RCC 7860 (cell line): ENCODE data around the gene CACNA2D3.
A peak's percentile ranks its signal among the peaks of the same experiment; 100 is the strongest.

ENCODE experiments used
- DNase-seq: peaks from one replicate; pipeline ENCODE4 v3.0.0-alpha.2; 2015; ENCODE audit warnings: low spot score
- FAIRE-seq: peaks from 2 replicates; lab custom pipeline; 2012; peaks lifted over from hg19 to GRCh38; lab: Jason Lieb, UNC

Gene CACNA2D3

DNA sequence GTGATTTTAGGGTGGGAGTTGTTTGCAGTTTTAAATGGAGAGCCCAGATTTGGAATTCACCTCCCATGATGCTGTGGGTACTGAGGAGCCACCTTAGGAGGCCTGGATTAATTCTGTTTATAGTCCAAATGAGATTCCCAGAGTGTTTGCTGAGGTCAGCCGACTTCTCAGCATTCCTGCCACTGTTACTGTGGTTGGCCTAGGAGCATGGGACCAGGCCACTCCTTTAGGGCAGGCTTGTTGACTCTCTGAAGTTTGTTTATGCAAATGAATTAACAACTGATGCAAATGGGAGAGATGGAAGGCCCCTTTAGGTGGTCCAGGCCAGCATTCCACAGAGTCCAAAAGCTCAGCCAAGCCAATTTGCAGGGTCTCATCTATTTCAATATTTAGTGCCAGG, 46.1 kb downstream of the CACNA2D3 start:
- DNase-seq, result no peak
- FAIRE-seq, result no peak

DNA sequence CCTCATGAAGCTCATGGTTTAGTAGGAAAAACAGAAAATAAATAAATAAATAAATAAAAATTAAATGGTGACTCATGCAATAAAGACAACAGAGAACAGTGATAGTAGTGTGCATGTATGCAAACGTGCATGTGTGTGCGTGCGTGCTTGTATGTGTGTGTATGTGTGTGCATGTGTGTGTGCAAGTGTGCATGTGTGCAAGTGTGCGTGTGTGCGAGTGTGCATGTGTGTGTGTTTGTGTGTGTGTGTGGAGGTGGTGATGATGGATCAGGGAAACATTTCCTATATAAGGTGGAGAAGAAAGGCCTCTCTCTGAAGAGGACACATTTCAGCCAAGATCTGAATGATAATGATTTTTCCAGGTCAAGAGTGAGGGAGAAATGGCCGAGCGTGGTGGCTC, 47.2 kb downstream of the CACNA2D3 start:
- DNase-seq (no peak), FAIRE-seq (no peak)

DNA sequence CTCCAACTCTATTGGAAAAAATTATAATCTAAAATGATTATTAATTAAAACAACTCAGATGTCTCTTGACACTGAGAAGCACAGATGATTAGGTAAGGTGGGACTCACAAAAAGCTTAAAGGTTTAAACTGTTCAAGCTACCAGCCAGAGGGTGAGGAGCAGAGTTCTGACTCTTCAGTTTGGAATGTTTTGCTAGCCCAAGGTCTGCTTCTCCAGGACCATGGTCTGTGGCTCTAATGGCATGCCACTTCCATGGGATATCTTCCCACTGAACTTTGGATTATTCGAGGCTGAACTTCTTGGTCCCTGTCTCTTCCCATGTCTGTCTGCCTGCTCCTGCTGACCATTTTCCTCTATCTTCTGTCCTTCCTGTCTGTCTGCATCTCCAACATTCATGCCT, 49.2 kb downstream of the CACNA2D3 start:
- no peak for FAIRE-seq
- no peak for DNase-seq

DNA sequence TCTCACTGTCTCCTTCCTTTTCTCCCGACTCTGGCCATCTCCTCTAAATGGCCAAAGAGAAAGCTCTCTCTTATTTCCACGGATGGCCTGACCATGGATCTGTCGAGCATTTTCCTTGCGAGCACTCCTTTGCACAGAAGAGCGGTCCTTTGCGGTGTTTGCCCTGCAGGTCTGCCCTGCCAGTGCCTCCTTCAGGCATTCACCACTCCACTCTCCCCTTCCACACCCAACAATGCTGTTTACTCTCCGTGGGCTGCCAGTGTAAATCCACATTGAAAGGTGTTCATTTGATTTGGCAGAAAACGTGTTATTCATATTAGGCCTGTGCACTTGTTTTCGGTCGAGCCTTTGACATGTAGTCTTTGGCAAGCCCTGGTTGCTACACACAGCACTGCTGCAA, 49.6 kb downstream of the CACNA2D3 start:
- DNase-seq, result no peak
- FAIRE-seq, result no peak

DNA sequence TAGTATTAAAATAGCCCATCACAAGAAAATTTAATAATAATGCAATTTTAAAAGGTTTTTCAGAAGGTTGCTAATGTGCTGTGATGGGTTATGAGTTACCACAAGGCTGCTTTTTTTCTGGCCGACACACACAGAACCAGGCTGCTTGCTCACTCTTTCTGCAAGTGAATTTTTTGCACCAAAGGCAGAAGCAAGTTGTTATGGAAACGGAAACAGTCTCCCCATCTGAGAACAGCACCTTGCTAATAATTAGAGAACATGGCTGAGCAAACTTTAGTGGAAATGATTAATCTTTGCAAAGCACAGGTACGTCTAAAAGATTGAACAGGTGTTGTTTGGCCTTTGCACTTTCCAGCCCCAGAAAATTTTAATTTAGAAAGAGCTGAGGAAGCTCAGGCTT, 51.0 kb downstream of the CACNA2D3 start:
- FAIRE-seq, result no peak

DNA sequence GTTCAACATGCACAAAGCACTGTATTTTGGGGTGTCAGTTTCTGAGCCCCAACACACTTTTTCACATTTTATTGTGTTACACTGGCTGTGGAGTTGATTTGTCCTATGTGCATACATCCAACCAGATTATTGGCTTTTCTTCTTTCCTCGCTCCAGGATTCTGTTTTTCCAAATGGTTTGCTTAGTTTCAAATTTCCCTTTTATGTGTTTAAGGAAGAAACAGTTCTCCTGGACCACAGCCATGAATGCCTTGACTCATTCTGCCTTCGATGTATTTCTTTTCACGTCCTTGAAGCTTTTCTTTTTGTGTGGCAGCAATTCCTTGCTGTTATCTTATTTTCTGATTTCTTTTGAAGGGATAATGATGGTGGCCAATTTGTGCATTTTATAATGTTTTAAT, 53.8 kb downstream of the CACNA2D3 start:
- no peak for DNase-seq
- FAIRE-seq, result no peak

More for the DNA sequence above, 51.0 kb downstream of the CACNA2D3 start:
- DNase-seq, result no peak

DNA sequence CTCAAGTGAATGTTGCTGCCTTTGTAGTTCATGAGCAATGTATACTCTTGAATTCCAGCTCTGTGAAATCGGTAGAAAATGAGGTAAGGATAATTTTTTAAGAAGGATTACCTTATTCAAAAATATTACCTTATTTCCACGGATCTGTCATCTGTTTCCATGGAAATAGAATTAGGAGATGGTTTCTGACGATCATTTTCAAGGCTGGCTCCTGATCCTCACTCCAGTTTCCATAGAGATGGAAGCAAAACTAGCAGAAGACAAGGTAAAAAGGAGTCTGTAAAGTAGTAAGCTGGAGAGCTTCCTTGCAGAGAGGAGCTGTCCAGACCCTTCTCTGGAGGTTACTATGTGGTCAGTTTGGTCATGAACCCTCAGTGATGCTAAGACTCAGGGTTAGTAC, 55.5 kb downstream of the CACNA2D3 start:
- FAIRE-seq (no peak), DNase-seq (no peak)

DNA sequence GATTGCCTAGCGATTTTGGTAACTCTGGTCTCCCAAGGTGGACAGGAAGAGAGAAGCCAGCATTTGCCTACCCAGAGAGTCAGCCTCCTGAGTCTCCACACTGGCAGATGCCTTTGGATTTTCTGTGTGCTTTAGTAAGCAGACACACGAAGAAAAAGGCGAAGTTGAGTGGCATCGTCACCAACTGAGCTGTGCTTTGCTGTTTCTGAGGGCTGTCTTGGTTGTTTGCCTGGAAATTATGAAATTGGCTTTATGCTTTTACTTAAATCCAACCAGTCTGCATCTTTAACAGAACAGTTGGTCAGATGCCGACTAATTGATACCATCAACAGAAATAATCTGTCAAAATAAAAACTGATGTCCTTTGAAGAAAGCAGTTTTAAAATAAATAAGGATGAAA, 56.0 kb downstream of the CACNA2D3 start:
- FAIRE-seq (no peak), DNase-seq (no peak)

DNA sequence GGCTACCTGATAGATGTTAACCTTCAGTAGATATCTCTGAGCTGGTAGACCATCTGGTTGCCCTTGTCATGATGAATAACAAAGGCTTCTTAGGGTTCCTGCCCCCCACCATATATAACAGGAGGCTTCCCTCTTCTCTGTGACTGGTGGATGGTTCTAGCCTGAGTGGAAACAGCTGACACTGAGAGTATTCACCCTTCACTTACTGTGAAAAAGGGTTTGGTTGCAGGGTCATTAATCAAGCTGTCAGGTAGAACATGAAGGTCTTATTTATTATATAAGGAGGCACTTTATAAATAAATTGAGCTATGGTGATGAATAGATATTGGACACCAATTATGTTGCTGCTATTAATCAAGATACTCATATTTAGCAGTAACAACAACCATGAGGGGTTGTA, 58.6 kb downstream of the CACNA2D3 start:
- DNase-seq, result no peak
- FAIRE-seq, result no peak

DNA sequence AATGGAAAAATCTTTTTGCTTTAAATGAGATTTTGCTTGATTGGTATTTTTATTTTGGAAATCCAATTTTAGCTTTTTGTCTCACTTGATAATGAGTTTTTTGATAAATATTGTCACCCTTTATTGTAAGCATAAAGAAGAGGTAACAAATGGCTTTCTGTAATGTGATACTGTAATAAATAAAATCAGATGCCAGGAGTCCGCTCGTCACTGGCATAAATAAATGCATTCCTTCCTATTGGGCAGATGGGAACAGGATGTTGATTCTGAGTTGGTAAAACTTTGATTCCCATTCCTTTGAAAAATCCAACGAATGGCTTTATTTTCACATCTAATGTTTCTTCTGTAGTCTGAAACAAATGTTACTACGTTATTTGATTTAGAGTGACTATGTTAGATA, 59.9 kb downstream of the CACNA2D3 start:
- no peak for FAIRE-seq
- no peak for DNase-seq

DNA sequence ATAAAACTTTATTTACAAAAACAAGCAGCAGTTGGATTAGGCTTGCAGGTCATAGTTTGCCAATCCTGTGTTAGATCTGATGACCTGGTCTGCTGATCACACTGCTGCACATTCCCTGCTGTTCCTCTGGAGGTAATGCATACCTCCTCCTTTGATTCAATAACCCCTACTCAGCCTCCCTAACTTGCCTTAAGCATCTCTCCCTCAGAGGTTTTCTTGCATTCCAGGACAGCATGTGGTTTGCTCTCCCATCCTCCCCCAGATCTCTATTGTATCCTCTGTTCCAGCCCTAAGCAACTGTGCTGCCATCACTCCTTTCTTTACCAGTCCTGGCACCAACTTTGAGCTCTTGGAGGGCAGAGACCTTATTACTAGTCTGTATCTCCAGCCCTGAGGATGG, 63.4 kb downstream of the CACNA2D3 start:
- no peak for FAIRE-seq
- DNase-seq, result no peak

DNA sequence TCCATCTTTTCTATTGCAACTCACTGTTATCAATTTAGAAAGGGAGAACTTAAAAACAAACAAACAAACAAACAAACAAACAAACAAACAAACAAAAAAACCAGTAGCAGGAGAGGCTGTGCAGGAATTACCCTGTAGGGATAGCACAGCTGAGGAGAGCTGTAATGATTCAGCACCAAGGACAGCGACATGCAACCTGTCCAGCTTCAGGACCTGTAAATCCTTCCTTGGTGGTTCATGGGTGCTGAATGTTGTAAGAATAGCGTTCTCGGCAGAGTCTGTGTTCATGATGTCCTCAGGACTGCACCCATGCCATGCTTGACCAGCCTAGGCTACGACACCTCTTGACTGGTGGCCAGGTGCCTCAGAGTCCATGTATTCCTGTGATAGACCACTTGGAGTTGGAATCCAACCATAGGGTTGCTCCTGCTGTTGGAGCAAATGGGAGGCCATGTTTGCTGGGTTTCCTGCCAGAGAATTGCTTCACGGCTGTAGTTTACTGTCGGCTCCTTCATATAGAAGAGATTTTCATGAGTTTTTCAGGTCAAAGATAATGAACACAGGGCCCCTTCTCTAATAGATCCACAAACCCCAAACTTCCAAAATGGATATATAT, 65.9 kb downstream of the CACNA2D3 start:
- DNase-seq (peak; percentile 30), FAIRE-seq (no peak)

DNA sequence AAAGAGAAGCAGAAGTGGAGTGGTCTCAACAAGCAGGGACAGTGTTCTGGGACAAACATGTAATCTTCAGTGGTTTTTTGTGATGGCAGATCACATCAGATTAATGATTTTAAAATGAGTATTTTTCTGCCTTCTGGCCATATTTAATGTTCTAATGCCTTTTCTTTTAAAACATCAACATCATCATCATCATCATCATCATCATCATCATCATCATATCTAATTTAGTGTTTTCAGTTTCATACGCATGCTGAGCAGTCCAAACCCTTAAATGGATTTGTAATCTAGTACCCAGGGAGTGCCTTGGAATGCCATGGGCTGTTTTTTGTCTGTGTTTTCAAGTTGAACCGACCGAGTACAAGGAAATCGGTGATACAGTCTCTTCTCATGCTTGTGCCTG, 68.9 kb downstream of the CACNA2D3 start:
- no peak for FAIRE-seq
- DNase-seq, result no peak

DNA sequence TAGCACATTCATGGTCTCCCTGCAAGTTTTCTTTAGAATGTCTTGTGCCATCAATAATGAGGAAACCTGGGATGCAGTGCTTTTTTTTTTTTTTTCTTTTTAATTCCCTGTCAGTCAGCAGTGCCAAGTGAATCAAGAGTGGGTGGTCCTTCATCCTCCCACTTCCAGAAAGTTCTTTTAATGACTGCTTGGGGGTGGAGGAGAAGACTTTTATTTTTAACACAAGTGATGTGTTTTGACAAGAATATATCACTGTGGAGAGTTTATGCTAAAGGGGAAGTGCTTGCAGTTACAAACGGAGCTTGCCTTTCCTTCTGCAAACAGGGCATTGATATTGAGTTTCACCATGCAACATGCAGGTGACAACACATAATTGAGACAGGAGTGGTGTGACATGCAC, 69.7 kb downstream of the CACNA2D3 start:
- DNase-seq (no peak), FAIRE-seq (no peak)

DNA sequence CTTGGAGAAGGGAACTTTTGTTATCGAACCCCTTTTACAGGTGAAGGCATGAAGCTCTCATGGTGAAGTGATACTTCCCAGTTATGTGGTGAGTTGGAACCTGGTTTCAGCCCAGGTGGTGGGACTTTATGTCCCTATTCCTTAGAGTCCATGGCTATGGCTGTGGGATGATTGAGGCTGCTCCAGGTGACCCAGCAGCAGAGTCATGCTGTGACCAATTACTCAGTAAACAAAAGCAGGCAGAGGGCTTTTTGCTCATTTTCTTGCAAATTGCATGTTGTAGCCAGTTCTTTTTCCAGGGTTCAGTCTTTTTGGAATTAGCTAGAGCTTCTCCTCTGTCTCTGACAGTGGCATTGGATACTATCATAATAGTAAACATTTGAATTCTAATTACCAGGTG, 70.7 kb downstream of the CACNA2D3 start:
- DNase-seq (no peak), FAIRE-seq (no peak)

DNA sequence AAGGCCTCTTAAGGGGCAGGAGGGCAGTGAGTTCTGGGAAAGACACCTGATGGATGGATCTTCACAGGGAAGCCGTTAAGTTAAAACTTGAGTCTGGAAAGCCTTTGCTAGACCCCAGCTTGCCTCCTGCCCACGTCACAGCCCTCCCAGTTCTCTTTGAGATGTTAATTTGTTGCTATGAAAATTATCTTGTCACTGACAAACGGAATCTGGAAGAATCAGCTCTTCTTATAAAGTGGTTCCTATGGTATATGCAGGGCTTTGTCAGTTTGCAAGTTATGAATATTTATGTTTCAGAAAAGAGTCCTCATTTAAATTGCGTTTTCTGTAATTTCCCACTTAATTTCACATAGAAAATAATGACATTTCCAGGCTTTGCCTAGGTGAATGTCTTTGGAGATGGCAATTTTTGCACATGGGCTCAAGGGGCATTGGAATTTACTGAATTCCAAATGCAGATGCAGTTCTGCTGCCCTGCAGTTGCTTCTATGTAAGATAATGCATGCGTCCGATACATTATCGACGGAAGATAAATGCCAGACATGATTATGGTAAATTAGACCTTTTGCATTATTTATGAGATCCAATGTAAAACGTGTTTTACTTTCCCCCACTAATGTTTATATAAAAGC, 74.1 kb downstream of the CACNA2D3 start:
- no peak for DNase-seq
- no peak for FAIRE-seq

DNA sequence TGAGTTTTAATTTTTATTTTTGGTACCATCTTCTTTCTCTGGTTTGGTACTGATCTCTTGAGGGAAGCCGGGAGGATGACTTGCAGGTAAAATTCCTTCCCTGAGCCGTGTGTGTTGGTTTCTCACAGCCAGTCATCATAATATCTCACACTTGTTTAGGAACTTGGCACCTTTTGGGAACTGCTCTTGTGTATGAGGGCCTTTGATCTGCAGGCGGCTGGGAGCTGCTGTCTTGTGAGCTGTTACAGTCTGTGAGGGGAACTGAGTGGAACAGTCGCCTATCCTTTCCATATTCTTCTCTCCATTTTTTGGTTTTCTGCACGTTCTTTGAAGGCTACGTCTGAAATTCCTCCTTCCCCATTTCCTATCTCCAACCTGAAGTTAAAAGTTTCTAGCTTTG, 75.2 kb downstream of the CACNA2D3 start:
- no peak for DNase-seq
- FAIRE-seq, result no peak

DNA sequence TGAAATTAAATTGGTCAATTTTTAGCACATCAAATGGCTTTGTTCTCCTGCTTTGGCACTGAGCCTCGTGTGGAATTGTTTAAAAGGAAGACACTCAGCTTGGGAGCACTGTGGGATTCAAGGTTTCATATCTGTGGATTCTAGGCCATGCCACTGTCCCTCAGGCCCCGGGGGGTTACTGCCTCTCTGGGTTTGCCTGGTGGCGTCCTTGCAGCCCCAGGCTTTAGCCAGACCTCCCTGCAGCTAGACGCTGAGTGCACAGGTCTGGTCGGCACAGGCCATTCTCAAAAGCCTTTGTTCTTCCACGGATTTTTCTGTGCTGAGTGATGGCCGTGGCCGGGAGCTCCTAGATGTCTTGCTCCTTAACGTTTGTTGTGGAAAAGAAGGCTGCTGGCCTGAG, 76.2 kb downstream of the CACNA2D3 start:
- DNase-seq, result no peak
- FAIRE-seq, result no peak

DNA sequence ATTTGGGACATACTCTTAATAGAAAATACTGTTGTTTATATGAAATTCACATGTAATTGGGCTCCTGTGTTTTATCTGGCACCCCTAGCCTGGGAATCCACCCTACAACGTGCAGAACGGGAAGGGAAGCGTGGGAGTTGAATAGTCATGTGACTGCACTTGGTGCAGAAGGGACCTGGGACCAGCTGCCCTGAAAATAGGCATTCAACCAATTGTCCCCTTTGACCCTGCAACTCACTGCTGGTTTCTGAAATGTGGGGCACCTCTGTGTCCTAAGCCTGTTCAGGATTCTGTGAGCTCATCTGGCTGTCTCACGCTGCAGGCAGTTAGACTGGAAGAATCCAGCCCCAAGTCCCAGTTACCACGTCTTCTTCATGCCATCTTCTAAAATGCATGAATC, 79.7 kb downstream of the CACNA2D3 start:
- FAIRE-seq (no peak), DNase-seq (no peak)

DNA sequence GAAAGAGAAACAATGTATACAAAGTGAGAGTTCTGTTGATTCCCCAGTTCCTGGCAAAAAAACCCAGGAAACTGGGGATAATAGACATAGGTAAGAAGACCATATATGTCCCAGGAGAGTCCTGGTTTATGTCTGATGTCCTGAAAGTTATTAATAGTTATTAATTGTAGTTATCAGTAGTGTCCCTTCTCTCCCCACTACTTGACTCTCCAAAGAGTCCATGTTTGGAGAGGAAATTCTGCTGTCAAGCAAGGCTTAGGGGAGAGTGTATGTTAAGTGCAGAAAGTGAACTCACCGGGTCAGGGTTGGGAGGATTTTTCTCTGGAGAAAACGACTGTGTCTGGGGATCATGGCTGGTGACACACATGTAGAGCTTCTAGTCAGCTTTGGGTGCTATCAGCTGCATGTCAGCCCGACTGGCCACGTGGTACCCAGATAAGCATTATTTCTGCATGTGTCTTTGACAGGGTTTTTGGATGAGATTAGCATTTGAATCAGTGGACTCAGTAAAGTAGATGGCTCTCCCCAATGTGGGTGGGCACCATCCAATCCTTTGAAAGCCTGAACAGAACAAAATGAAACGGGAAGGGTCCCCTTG, 80.4 kb downstream of the CACNA2D3 start:
- DNase-seq (no peak), FAIRE-seq (no peak)

DNA sequence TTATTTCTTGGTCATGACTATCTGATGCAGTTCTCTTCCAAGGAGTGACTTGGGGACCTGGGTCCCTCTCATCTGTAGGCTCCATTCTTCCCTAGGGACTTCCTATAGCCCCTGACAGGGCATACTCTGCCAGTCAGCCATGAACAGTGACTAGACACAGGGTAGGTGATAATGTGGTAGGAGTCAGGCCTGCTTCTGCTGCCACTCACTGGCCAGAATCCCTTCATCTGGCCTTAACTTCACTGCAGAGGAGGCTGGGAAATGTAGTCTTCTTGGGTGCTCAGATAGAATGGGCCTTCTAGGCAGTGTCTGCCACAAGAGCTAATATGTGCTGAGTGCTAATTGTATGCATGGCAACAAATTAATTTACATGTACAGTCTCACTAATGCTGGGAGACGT, 84.5 kb downstream of the CACNA2D3 start:
- no peak for DNase-seq
- FAIRE-seq, result no peak

DNA sequence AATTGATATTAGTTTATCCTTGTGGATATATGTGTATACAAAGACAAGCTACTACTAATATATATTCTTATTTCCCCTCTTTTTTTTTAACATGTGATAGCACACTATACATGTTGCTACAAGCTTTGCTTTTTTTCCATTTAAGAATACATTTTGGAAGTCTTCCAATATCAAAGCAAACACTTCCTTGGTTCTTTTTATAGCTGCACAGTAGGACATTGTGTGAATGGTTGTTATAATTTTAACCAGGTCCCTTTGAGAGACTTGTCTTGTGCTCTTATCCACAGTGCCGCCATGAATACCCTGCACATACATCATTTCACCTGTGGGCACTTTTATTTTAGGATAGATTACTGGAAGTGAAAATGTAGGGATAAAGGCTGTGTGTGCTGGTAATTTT, 88.7 kb downstream of the CACNA2D3 start:
- FAIRE-seq (no peak), DNase-seq (no peak)

DNA sequence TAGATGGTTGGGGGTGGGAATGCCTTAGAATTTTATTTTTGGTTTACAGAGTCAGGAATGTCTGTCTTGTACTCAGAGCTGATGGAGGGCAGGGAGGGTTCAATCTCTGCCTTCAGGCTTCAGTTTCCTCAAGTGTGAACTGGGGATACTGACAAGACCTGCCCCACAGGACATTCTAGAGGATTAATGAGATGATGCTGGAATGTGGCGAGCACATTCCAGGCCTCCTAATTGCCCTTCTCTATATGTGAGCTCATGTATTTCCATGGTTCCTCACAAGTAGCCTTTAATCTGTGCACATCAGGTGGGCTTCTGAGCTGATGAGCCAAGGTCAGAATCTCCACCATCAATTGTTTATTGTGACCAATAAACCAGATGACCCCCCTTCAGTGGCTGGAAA, 90.4 kb downstream of the CACNA2D3 start:
- FAIRE-seq, result no peak

More for the DNA sequence above, 90.4 kb downstream of the CACNA2D3 start:
- DNase-seq, result no peak
